ENCODE data around the gene DNM3.

- TF ChIP-seq POLR2A (IDR thresholded peaks at IDR 0.05; ENCODE audit: low read length), result no peak
- no peak for TF ChIP-seq GATA1 (IDR thresholded peaks at IDR 0.05; ENCODE audit: low read depth, low read length)
Observed at GRCh38 chr1:171934664-171935063, 93.4 kb downstream of the DNM3 start.
